ENCODE data around the gene BICDL2. TPM values are rescaled to one million over a fixed set of nuclear protein-coding genes. Genes with fewer than 3 reads are reported as not detected.

Gene BICDL2
- total and polyA plus RNA-seq, 9 of the 15 experiments (the other 6 are each of a cell fraction or from before 2014, with no cell fraction given), result 0.09 to 0.28 (median 0.09) TPM; not detected in 6

- TF ChIP-seq CEBPG (CRISPR knock-in tag; IDR thresholded peaks at IDR 0.05), result 0 out of 2 replicates have a peak, but pooled peaks have one; percentile 41
- no peak for TF ChIP-seq CEBPG (tag; conservative IDR thresholded peaks at IDR 0.05 in 1 of 2, IDR thresholded peaks at IDR 0.05 in 1 of 2)
- TF ChIP-seq HOMEZ (CRISPR knock-in tag; IDR thresholded peaks at IDR 0.05), result no peak
- TF ChIP-seq ZNF592 (IDR thresholded peaks at IDR 0.05), result 0 out of 2 replicates have a peak, but pooled peaks have one; percentile 27
- TF ChIP-seq SMARCC2 (IDR thresholded peaks at IDR 0.05; ENCODE audit: low read depth), result no peak
- TF ChIP-seq CTBP1 (IDR thresholded peaks at IDR 0.05; ENCODE audit: borderline replicate concordance), result peak; percentile 69; the same call in 1 of the 2 replicates
- peak; percentile 52; the same call in 1 of the 2 replicates for TF ChIP-seq ETV5 (CRISPR knock-in tag; IDR thresholded peaks at IDR 0.05; ENCODE audit: low read depth)
- no peak for TF ChIP-seq ZNF766 (CRISPR knock-in tag; conservative IDR thresholded peaks at IDR 0.05)
- no peak for TF ChIP-seq BCL6 (CRISPR knock-in tag; IDR thresholded peaks at IDR 0.05)
- 0 out of 2 replicates have a peak, but pooled peaks have one; percentile 27 for TF ChIP-seq NCOR1 (IDR thresholded peaks at IDR 0.05)
- no peak for TF ChIP-seq KDM5B (IDR thresholded peaks at IDR 0.05; ENCODE audit: insufficient replicate concordance, low read depth, low read length)
- peak; percentile 66; the same call in 1 of the 2 replicates for TF ChIP-seq DNMT1 (IDR thresholded peaks at IDR 0.05)
- TF ChIP-seq EGR1 (conservative IDR thresholded peaks at IDR 0.05), result peak; percentile 59
- TF ChIP-seq TFAP4 (CRISPR knock-in tag; IDR thresholded peaks at IDR 0.05; ENCODE audit: borderline replicate concordance), result peak; percentile 76
- peak; percentile 36 for TF ChIP-seq USF1 (CRISPR knock-in tag; IDR thresholded peaks at IDR 0.05)
- no peak for TF ChIP-seq CSDE1 (IDR thresholded peaks at IDR 0.05)
- no peak for TF ChIP-seq ZNF140 (CRISPR knock-in tag; IDR thresholded peaks at IDR 0.05)
- TF ChIP-seq PTTG1 (tag; IDR thresholded peaks at IDR 0.05; ENCODE audit: low read depth), result no peak
- TF ChIP-seq TARDBP (IDR thresholded peaks at IDR 0.05), result no peak
- TF ChIP-seq JUND (IDR thresholded peaks at IDR 0.05; ENCODE audit: borderline replicate concordance, low read depth, low read length), result peak; percentile 43; the same call in 1 of the 2 replicates
- no peak for TF ChIP-seq JUND (tag; IDR thresholded peaks at IDR 0.05; ENCODE audit: borderline replicate concordance, low read depth, low read length)
These were observed 15.1 kb downstream of the BICDL2 start (continued) for GRCh38 chr16:3021449-3022207.

Measured in K562 (cell line).